ENCODE data around the gene PLCG1. TPM values are rescaled to one million over a fixed set of nuclear protein-coding genes. Genes with fewer than 3 reads are reported as not detected.

PLCG1 gene
- total RNA-seq, 2 experiments from 2014 or later, result 133 to 139 TPM

DNA sequence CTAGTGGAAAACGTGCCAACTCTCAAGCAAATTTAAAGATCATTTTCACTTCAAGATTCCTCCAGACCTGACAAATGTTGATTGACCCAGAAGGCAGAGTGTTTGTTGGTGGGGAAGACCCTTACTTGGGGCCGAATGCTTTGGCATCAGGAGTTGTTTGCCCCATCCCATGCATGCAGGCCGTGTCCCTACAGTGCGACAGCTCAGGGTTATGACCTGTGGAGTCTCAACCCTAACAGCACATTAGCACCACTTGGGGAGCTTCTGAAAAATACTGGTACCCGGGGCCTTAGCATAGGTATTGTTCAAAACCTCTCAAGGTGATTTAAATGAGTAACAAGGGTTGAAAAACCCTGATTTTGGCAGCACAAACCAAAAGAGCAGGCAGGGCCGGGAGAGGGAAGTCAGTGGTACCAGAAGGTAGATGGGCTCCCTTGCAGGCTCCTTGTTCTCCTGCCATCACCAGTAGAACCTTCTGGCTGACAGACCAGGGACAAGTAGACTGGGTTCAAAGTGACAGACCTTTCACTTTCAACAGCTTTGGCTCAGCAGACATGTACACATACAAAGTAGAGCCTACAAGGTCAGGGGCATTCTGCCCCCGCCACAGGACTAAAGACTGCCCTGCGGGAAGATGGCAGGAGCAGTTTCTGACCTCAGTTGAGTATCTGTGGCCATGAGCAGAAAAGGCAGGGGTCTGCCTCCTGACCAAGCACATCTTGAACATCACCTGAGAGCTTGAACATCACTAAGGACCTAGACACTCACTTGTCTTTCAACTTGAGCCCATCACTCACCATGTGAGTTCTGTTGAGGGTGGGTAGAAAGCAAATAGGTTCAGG lies 39.6 kb downstream of the PLCG1 start:
- peak; percentile 7 for DNase-seq
- peak overlapping the region; percentile 46 for H3K27ac Mint-ChIP-seq
- CTCF ChIA-PET, result interaction anchor here (1.0 to 1.5 kb wide), 2 partner anchors 42 to 162 kb away, joined by 3 to 5 read pairs; no protein-coding TSS in a partner anchor
- peaks cover 3% of the 10 kb centered on the region for H3K4me1 Mint-ChIP-seq (ENCODE audit: low read depth)
- H3K4me3 Mint-ChIP-seq, result no peak overlapping the region
- H3K36me3 Mint-ChIP-seq, result peaks cover 25% of the 10 kb centered on the region
- no peaks in the 10 kb centered on the region for H3K27me3 Mint-ChIP-seq
- POLR2A ChIA-PET, result no interaction called here
- intact Hi-C loops (cut with micrococcal nuclease), result no loop called here
- no peaks in the 10 kb centered on the region for H3K9me3 Mint-ChIP-seq

DNA sequence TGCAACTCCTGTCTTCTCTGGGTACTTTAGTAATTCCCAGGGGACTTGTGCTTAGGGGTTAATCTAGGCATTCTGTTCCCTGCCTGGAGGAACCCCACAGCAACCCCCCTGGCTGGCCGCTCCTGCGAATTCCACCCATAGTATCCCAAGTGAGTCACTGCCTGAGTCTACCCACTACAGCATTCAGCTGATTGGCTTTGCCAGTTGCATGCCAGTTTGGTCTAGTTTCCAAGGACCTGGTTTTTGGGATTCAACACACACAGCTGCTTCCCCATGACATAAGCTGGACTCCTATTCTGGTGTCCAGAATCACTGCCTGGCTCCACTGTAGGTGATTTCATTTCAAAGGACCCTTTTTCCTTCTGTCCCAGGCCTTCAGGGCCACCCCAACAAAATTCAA lies 40.3 kb downstream of the PLCG1 start:
- no peaks in the 10 kb centered on the region for H3K9me3 Mint-ChIP-seq
- ChIA-PET POLR2A (no interaction called here), CTCF (no interaction called here)
- H3K36me3 Mint-ChIP-seq, result peaks cover 23% of the 10 kb centered on the region
- intact Hi-C loops (cut with micrococcal nuclease), result no loop called here
- DNase-seq, result no peak
- no peak overlapping the region for H3K4me3 Mint-ChIP-seq
- peak overlapping the region; percentile 18 for H3K27ac Mint-ChIP-seq
- no peaks in the 10 kb centered on the region for H3K27me3 Mint-ChIP-seq
- peaks cover 3% of the 10 kb centered on the region for H3K4me1 Mint-ChIP-seq (ENCODE audit: low read depth)

DNA sequence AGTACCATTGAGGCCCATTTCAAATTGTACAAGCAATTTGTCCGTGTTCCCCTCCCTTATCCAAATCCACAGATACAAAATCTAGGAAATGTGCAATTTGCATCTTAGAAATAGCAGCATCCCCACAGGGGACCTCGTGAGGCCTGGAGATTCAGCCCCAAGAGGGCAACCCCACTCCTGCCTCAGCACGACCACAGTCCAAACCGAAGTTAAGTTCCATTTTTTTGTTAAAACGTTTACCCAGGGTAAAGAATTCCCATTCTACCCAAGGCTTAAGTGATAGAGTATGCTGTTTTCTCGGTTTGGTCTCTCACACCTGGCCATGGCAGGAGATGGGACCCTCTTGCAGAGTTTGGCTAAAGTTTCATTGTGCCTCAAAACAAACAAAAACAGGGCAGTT lies 41.2 kb downstream of the PLCG1 start:
- DNase-seq, result no peak
- Mint-ChIP-seq H3K4me1 (ENCODE audit: low read depth) (no peaks in the 10 kb centered on the region), H3K36me3 (peaks cover 15% of the 10 kb centered on the region), H3K4me3 (no peak overlapping the region), H3K9me3 (no peaks in the 10 kb centered on the region), H3K27me3 (no peaks in the 10 kb centered on the region), H3K27ac (peak overlapping the region; percentile 30)
- POLR2A ChIA-PET, result no interaction called here
- CTCF ChIA-PET, result no interaction called here
- intact Hi-C loops (cut with micrococcal nuclease), result no loop called here

DNA sequence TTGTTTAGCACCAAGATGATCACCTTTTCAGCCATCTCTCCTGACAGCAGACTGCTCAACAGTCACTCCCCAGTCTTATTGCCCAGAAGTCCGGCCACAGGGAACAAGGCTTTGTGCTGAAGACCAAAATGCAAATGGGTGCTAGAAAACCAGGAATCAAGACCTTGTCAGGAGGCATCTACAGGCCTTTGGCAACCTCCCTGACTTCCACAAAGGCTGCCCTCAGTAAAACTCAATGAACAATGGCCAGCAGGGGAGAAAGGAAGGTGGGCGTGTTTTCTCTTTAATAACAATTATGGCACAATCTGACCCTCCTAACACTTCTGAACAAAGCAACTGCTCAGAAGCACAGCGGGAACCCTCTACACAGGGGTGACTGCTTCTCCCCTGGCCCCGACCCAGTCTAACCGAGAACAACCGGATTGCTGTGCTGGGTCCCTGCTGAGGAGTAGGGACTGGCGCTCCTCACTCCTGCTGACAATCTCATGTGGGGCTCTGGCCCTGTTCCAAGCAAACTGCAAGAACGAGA lies 41.6 kb downstream of the PLCG1 start:
- ChIA-PET CTCF (no interaction called here), POLR2A (no interaction called here)
- no peaks in the 10 kb centered on the region for H3K27me3 Mint-ChIP-seq
- peak; percentile 6 for DNase-seq
- H3K36me3 Mint-ChIP-seq, result peaks cover 12% of the 10 kb centered on the region
- H3K27ac Mint-ChIP-seq, result peak overlapping the region; percentile 30
- H3K9me3 Mint-ChIP-seq, result no peaks in the 10 kb centered on the region
- H3K4me1 Mint-ChIP-seq (ENCODE audit: low read depth), result no peaks in the 10 kb centered on the region
- no peak overlapping the region for H3K4me3 Mint-ChIP-seq
- intact Hi-C loops (cut with micrococcal nuclease), result no loop called here

DNA sequence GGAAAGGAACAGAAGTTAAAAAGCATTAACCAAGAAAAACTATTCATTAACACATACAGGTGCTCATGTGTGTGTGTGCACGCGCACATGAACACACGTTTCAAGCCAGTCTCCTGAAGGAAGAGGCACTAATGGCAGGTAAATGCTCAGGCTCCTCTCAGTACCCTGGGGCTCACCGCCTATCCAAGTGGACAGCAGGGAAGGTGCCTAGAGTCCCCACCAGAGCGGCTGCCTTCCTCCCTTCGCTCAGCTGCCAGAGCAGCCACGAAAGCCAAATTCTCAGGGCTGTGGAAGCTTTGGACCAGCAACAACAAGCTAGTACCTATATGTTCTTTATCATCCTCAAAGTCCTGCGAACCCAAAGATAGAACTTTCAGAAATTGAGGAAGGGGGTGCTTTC lies 42.6 kb downstream of the PLCG1 start:
- Mint-ChIP-seq H3K9me3 (no peaks in the 10 kb centered on the region), H3K27me3 (no peaks in the 10 kb centered on the region), H3K27ac (no peak overlapping the region), H3K4me1 (ENCODE audit: low read depth) (no peaks in the 10 kb centered on the region), H3K36me3 (peaks cover 5% of the 10 kb centered on the region), H3K4me3 (no peak overlapping the region)
- ChIA-PET POLR2A (no interaction called here), CTCF (interaction anchor here (1.5 to 2.7 kb wide), 2 partner anchors 45 to 159 kb away, joined by 6 to 7 read pairs; no protein-coding TSS in a partner anchor)
- DNase-seq, result no peak
- intact Hi-C loops (cut with micrococcal nuclease), result no loop called here

DNA sequence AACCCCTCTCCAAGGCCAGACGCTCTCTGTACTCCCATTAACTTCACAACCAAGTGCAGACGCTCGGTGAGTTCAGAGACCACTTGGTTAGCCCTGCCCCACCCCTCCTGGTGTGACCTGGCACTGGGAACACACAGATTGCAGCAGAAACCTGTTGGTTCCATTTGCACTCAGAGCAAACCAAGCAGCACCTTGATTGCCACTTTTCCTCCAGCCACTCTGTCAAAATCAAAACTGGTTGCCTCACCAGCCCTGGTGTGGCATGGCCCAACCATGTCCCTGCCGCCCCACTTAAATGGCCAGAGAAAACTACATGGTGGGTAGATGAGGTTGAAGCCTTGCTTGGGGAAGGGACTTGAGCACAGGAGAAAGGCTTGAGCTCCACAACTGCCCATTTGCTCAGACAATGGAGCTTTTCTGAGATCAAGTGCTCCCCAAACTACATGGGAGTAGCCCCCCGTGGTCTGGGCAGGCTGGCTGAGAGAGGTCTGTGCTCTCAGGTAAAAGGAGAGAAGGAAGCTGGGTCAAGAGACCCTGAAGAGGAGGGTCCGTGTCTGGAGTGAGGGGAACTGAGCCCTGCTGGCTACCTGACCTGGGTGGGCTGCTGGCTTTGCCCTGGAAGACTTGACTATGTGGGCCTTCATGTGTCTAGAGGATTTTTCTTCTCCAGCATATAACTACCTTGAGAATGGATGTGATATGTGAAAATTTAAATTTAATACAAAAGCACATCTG lies 43.4 kb downstream of the PLCG1 start:
- Mint-ChIP-seq H3K4me3 (no peak overlapping the region), H3K27ac (peak overlapping the region; percentile 18), H3K36me3 (peaks cover 5% of the 10 kb centered on the region), H3K9me3 (no peaks in the 10 kb centered on the region), H3K4me1 (ENCODE audit: low read depth) (no peaks in the 10 kb centered on the region), H3K27me3 (no peaks in the 10 kb centered on the region)
- ChIA-PET POLR2A (interaction anchor here (0.5 kb wide), 1 partner anchor 216 kb away, joined by 5 read pairs; no protein-coding TSS in a partner anchor), CTCF (interaction anchor here (1.5 to 2.7 kb wide), 2 partner anchors 45 to 158 kb away, joined by 6 to 7 read pairs; no protein-coding TSS in a partner anchor)
- no peak for DNase-seq
- intact Hi-C loops (cut with micrococcal nuclease), result no loop called here

DNA sequence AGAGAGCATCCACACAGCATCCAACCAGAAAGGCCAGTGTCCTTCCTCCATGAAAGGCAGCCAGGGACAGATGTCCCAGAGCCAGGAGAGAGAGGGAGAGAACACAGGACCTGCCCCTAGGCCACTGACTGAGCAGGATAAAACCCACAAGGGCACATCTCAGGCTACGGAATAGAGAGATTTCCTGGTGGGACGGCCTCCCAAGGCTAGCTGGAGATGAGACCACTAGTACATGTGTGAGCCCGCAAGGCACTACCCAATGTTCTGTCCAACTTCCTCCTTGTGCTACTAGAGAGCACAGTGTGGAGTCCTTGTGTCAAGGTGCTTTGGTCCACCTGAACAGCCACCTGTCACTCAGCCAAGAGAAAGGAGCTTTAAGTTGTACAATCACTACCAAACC lies 44.2 kb downstream of the PLCG1 start:
- Mint-ChIP-seq H3K36me3 (peaks cover 4% of the 10 kb centered on the region), H3K4me1 (ENCODE audit: low read depth) (no peaks in the 10 kb centered on the region), H3K4me3 (no peak overlapping the region), H3K27me3 (no peaks in the 10 kb centered on the region), H3K27ac (no peak overlapping the region), H3K9me3 (no peaks in the 10 kb centered on the region)
- intact Hi-C loops (cut with micrococcal nuclease), result no loop called here
- ChIA-PET CTCF (interaction anchor here (1.1 to 2.7 kb wide), 3 partner anchors 9 to 213 kb away, joined by 3 to 8 read pairs (median 7); no protein-coding TSS in a partner anchor), POLR2A (interaction anchor here (0.5 to 1.2 kb wide), 3 partner anchors 12 to 290 kb away, joined by 3 to 5 read pairs (median 3); no protein-coding TSS in a partner anchor)
- no peak for DNase-seq

DNA sequence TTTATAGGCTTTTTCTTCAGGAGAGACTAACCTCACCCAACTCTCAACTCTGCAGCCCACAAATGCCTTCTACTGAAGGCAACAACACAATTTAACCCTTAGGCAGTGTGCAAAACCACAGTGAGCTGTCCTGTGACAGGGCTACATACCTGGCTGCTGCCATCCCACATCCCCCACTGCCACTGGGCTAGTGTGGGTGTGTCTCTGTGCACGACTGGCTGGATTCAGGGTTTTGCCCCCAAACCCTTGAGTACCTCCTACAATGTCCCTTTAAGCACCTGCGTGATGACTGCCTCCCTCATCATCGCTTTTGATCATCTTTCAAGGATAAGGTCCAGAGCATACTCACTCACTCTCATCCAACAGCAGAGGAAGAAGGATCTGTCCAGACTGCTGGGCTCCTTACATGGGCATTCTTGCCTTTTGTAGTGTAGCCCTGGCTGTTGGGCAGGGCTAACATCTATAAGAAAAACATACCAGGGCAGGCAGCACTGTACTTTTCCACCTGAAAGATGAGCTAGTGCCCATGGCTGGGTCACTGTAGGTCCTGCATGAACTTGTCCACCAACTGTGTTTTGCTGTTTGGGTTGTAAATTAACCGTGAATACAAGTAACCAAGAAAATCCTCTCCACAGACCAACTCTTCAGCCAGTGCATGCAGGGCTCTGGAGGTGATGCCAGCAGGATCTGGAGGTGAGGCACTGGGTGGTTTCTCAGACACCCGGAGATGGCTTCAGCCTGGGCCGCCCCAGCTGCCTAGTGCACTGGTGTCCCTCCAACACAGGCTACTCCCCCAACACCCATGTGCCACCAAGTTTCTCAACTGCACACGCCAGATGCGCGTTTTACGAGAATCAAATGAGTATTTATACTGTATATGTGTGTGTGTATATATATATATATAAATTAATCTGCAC lies 45.2 kb downstream of the PLCG1 start:
- POLR2A ChIA-PET, result interaction anchor here (1.2 kb wide), 1 partner anchor 13 kb away, joined by 3 read pairs; no protein-coding TSS in a partner anchor
- CTCF ChIA-PET, result interaction anchor here (1.1 to 2.1 kb wide), 2 partner anchors 10 to 214 kb away, joined by 3 to 8 read pairs; no protein-coding TSS in a partner anchor
- Mint-ChIP-seq H3K36me3 (no peaks in the 10 kb centered on the region), H3K9me3 (no peaks in the 10 kb centered on the region), H3K27ac (no peak overlapping the region), H3K4me3 (no peak overlapping the region), H3K4me1 (ENCODE audit: low read depth) (no peaks in the 10 kb centered on the region), H3K27me3 (no peaks in the 10 kb centered on the region)
- DNase-seq, result no peak
- intact Hi-C loops (cut with micrococcal nuclease), result no loop called here

DNA sequence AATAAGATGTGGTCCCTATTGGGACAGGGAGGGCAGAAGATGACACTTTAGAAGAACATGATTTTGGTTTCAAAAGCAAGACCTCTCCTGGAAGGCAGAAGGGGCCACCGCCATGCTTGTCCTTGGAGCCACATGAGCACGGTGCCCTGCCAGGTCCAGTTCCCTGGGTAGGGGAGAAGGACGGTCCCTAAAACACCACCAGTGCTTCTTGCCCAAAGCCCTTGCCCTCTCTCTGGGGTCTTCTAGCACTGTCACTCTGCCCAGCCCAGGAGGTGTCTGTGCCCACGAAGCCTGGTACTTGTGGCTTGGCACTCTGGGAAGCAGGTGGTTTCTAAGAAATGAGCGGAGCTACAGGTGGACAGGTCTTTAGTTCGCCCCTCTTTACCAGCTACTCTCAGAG lies 46.0 kb downstream of the PLCG1 start:
- intact Hi-C loops (cut with micrococcal nuclease), result no loop called here
- Mint-ChIP-seq H3K36me3 (no peaks in the 10 kb centered on the region), H3K9me3 (no peaks in the 10 kb centered on the region), H3K4me1 (ENCODE audit: low read depth) (no peaks in the 10 kb centered on the region), H3K27me3 (no peaks in the 10 kb centered on the region), H3K4me3 (no peak overlapping the region), H3K27ac (no peak overlapping the region)
- DNase-seq, result no peak
- ChIA-PET POLR2A (no interaction called here), CTCF (interaction anchor here (2.1 kb wide), 1 partner anchor 10 kb away, joined by 8 read pairs; no protein-coding TSS in a partner anchor)

DNA sequence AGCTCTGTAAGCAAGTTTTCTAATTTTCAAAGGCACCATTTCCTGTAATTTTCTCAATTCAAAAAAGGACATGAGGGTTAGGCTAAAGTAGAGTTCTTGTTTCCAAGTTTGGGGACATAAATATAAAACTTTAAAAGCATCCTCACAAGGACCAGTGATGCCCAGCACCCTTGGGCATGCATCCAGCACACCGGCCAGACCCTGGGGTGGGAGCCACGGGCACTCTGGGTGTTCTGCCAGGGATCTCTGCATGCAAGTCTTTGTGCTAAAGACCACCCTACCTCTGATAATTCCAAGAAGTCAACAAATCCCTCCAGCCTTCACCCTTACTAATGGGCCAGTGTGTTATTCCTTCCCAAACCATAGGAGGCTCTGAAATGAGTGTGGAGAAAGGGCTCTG lies 46.5 kb downstream of the PLCG1 start:
- Mint-ChIP-seq H3K4me3 (no peak overlapping the region), H3K27ac (no peak overlapping the region), H3K36me3 (no peaks in the 10 kb centered on the region), H3K4me1 (ENCODE audit: low read depth) (no peaks in the 10 kb centered on the region), H3K9me3 (no peaks in the 10 kb centered on the region), H3K27me3 (no peaks in the 10 kb centered on the region)
- intact Hi-C loops (cut with micrococcal nuclease), result no loop called here
- DNase-seq, result no peak
- CTCF ChIA-PET, result interaction anchor here (1.0 kb wide), 1 partner anchor 11 kb away, joined by 3 read pairs; no protein-coding TSS in a partner anchor
- POLR2A ChIA-PET, result no interaction called here

DNA sequence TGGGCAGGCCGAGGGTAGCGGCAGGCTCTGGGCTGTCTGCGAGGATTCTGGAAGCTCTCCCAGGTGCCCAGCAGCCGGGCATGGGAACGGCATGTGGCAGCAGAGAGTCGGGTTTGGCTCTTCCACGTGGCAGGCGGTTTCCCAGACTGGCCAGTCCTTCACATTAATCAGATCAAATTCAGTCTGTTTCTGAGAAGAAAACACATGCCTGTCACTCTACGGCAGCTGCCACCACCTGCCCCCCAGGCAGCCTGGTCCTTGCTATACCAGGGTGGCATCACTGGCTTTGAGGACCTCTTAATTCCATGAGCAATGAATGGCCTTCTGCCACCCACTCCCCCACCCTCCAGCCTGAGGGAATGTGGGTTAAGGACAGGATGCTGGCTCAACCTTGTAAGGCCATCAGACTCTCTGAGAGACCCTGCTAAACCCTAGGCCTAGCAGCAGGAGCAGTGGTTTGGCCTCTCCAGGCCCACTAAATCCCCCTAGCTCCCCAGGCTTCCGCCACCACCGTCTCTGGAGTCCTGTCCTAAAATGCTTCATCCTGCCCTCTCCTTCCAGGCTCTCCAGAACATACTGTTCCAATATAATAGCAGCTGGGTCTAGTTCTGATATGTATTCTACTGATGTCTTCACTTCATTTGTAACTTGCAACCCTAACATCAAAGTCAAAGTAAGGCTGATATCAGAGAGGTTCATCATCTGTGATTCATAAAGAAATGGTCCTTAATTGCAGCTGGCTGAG lies 47.8 kb downstream of the PLCG1 start:
- H3K4me3 Mint-ChIP-seq, result no peak overlapping the region
- H3K27me3 Mint-ChIP-seq, result no peaks in the 10 kb centered on the region
- H3K36me3 Mint-ChIP-seq, result no peaks in the 10 kb centered on the region
- CTCF ChIA-PET, result interaction anchor here (1.0 kb wide), 1 partner anchor 12 kb away, joined by 3 read pairs; no protein-coding TSS in a partner anchor
- no peak overlapping the region for H3K27ac Mint-ChIP-seq
- no peaks in the 10 kb centered on the region for H3K4me1 Mint-ChIP-seq (ENCODE audit: low read depth)
- POLR2A ChIA-PET, result no interaction called here
- intact Hi-C loops (cut with micrococcal nuclease), result no loop called here
- peaks cover 3% of the 10 kb centered on the region for H3K9me3 Mint-ChIP-seq
- no peak for DNase-seq
